GM12891 (cell line): Measurements from ENCODE around the gene OR2L2.

Experiments used
- PAX5 ChIP-seq: IDR thresholded peaks from 2 replicates; pipeline ENCODE4 v1.6.1; 2011; ENCODE audit warnings: low read length, moderate library complexity, mild to moderate bottlenecking; ENCODE audit not compliant: insufficient read depth, severe bottlenecking
- POLR2A ChIP-seq: IDR thresholded peaks from 2 replicates; pipeline ENCODE4 v1.6.1; 2011; ENCODE audit warnings: low read depth, low read length, control low read depth
- POLR2AphosphoS5 ChIP-seq: IDR thresholded peaks from 2 replicates; pipeline ENCODE4 v1.6.1; 2011; ENCODE audit warnings: low read depth, low read length, control low read depth
- POU2F2 ChIP-seq: IDR thresholded peaks from 2 replicates; pipeline ENCODE4 v1.6.1; 2011; ENCODE audit warnings: low read depth, mild to moderate bottlenecking, control low read depth, low read length, moderate library complexity
- SPI1 ChIP-seq: IDR thresholded peaks from 2 replicates; pipeline ENCODE4 v1.6.1; 2011; ENCODE audit warnings: low read depth, low read length, control low read depth
- TAF1 ChIP-seq: IDR thresholded peaks from 2 replicates; pipeline ENCODE4 v1.6.1; 2011; ENCODE audit warnings: low read depth, low read length, control low read depth

GRCh38 chr1:248013229-248013710 is 16.6 kb upstream of the OR2L2 start, which contains the start of gene OR2L5:
- TF ChIP-seq POLR2AphosphoS5 (no peak), POLR2A (no peak), TAF1 (no peak), SPI1 (no peak), POU2F2 (no peak), PAX5 (no peak)
